WTC11 (cell line): ENCODE data around the gene OR5H15. TPM values are rescaled to one million over a fixed set of nuclear protein-coding genes. Genes with fewer than 3 reads are reported as not detected.

Experiments used
- ATAC-seq: fragments of 200-7000 bp; cut with Tn5 transposase; 2 replicates; pipeline ENCODE4 v1.10.0; 2021; ENCODE audit warnings: mild to moderate bottlenecking, moderate library complexity
- CTCF ChIA-PET: fragments of 300-600 bp; sonication (Branson Sonifier 250); formaldehyde crosslinking; loops from one replicate; lab custom pipeline; 2021; ENCODE audit warnings: antibody characterized with exemption; lab: Charles Lee
- POLR2A ChIA-PET: fragments of 350-600 bp; sonication (Branson Sonifier 250); formaldehyde crosslinking; loops from one replicate; lab custom pipeline; 2021; ENCODE audit warnings: antibody characterized with exemption; lab: Charles Lee
- DNase-seq: peaks from one replicate; pipeline ENCODE4 v3.0.0; 2021; ENCODE audit warnings: low spot score
- H3K27ac Mint-ChIP-seq: 2 replicates; pipeline ENCODE4 v1.8.0; 2021; ENCODE audit warnings: mixed read lengths
- H3K27me3 Mint-ChIP-seq: 2 replicates; pipeline ENCODE4 v1.8.0; 2021; ENCODE audit warnings: low read depth, mild to moderate bottlenecking, moderate library complexity, mixed read lengths
- H3K36me3 Mint-ChIP-seq: 2 replicates; pipeline ENCODE4 v1.8.0; 2021; ENCODE audit warnings: mixed read lengths
- H3K4me1 Mint-ChIP-seq: 2 replicates; pipeline ENCODE4 v1.8.0; 2022; ENCODE audit warnings: mixed read lengths
- H3K4me3 Mint-ChIP-seq: 2 replicates; pipeline ENCODE4 v1.8.0; 2021; ENCODE audit warnings: mild to moderate bottlenecking, moderate library complexity, mixed read lengths
- H3K9me3 Mint-ChIP-seq: 2 replicates; pipeline ENCODE4 v1.8.0; 2021; ENCODE audit warnings: mixed read lengths
- ETV6 ChIP-seq: sonication (generic); formaldehyde crosslinking; IDR thresholded peaks from 2 replicates; pipeline ENCODE4 v1.8.1; 2022; ENCODE audit warnings: mild to moderate bottlenecking, missing genetic modification reagents
- FOXK1 ChIP-seq: sonication (generic); formaldehyde crosslinking; IDR thresholded peaks from 2 replicates; pipeline ENCODE4 v1.8.0; 2022; ENCODE audit warnings: mild to moderate bottlenecking, moderate library complexity, missing genetic modification reagents
- KAT7 ChIP-seq: sonication (generic); formaldehyde crosslinking; IDR thresholded peaks from 2 replicates; pipeline ENCODE4 v1.8.1; 2023; ENCODE audit warnings: missing genetic modification reagents, mild to moderate bottlenecking, borderline replicate concordance
- MXD4 ChIP-seq: fragments of 250-450 bp; sonication (Bioruptor Pico); IDR thresholded peaks from 2 replicates; pipeline ENCODE4 v1.8.0; 2021; ENCODE audit warnings: mild to moderate bottlenecking, moderate library complexity, borderline replicate concordance
- MYBL2 ChIP-seq: sonication (generic); formaldehyde crosslinking; IDR thresholded peaks from 2 replicates; pipeline ENCODE4 v1.8.1; 2023; ENCODE audit warnings: mild to moderate bottlenecking, moderate library complexity, missing genetic modification reagents
- OVOL2 ChIP-seq: fragments of 250-450 bp; sonication (Bioruptor Pico); IDR thresholded peaks from 2 replicates; pipeline ENCODE4 v1.9.0; 2021; ENCODE audit warnings: mild to moderate bottlenecking, borderline replicate concordance
- SMAD3 ChIP-seq: sonication (generic); formaldehyde crosslinking; IDR thresholded peaks from 2 replicates; pipeline ENCODE4 v1.8.0; 2022; ENCODE audit warnings: missing genetic modification reagents, mild to moderate bottlenecking, borderline replicate concordance
- TEAD1 ChIP-seq: sonication (generic); formaldehyde crosslinking; IDR thresholded peaks from 2 replicates; pipeline ENCODE4 v1.8.0; 2022; ENCODE audit warnings: mild to moderate bottlenecking, missing genetic modification reagents
- TEAD4 ChIP-seq: sonication (generic); formaldehyde crosslinking; IDR thresholded peaks from 2 replicates; pipeline ENCODE4 v1.8.0; 2022; ENCODE audit warnings: mild to moderate bottlenecking, missing genetic modification reagents
- ZNF317 ChIP-seq: sonication (generic); formaldehyde crosslinking; IDR thresholded peaks from 2 replicates; pipeline ENCODE4 v1.8.1; 2023; ENCODE audit warnings: low read depth, mild to moderate bottlenecking, moderate library complexity, missing genetic modification reagents, borderline replicate concordance
- total RNA-seq: library from RNA; stranded (reverse); gene quantifications from 3 replicates; pipeline ENCODE4 v1.2.3, GENCODE V29; 2021
- TF ChIP-seq, protein P1 (sequence below): fragments of 250-450 bp; sonication (Bioruptor Pico); IDR thresholded peaks from 2 replicates; pipeline ENCODE4 v2.1.2; 2022; ENCODE audit warnings: mild to moderate bottlenecking, moderate library complexity
- TF ChIP-seq, protein P2 (sequence below): sonication (generic); formaldehyde crosslinking; IDR thresholded peaks from 2 replicates; pipeline ENCODE4 v1.8.0; 2023; ENCODE audit warnings: missing genetic modification reagents
- TF ChIP-seq, protein P3 (sequence below): sonication (generic); formaldehyde crosslinking; IDR thresholded peaks from 2 replicates; pipeline ENCODE4 v1.8.0; 2022; ENCODE audit warnings: mild to moderate bottlenecking, missing genetic modification reagents
- TF ChIP-seq, protein P4 (sequence below): fragments of 250-450 bp; sonication (Bioruptor Pico); conservative IDR thresholded peaks from 2 replicates; pipeline ENCODE4 v1.9.0; 2021; ENCODE audit warnings: mild to moderate bottlenecking
- TF ChIP-seq, protein P5 (sequence below): sonication (generic); formaldehyde crosslinking; conservative IDR thresholded peaks from 2 replicates; pipeline ENCODE4 v1.8.1; 2023; ENCODE audit warnings: mild to moderate bottlenecking, low read depth, missing genetic modification reagents, moderate library complexity
- TF ChIP-seq, protein P6 (sequence below): sonication (generic); formaldehyde crosslinking; IDR thresholded peaks from 2 replicates; pipeline ENCODE4 v1.8.1; 2022; ENCODE audit warnings: low read depth, missing genetic modification reagents, borderline replicate concordance

OR5H15 gene
- total RNA-seq, 1 experiment from 2014 or later, result not detected

DNA sequence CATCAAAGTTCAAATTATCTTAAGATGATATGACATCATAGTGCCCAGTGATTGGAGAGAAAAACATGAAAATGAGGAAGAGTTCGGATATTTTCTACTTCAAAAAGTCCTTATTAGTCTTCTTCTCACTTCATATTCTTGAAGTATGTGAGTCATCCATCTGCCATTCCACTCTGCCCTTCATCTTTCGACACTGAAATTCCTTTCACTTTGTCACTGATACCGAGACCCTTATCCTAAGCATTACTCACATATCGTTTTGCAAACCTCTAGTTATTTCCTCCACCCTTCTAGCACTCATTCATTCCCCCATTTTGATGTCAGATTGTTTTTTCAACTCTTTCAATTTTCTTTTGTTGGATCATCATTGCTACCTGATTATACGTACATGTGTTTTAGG, 15.3 kb upstream of the OR5H15 start:
- Mint-ChIP-seq H3K27me3 (no peaks in the 10 kb centered on the region), H3K4me1 (no peaks in the 10 kb centered on the region), H3K36me3 (peaks cover 4% of the 10 kb centered on the region; the same call in 1 of the 2 replicates), H3K27ac (no peak overlapping the region), H3K9me3 (peaks cover 12% of the 10 kb centered on the region), H3K4me3 (no peak overlapping the region)
- no peak for DNase-seq
- ATAC-seq, result no peak
- CTCF ChIA-PET, result no interaction called here
- TF ChIP-seq, protein P1, sequence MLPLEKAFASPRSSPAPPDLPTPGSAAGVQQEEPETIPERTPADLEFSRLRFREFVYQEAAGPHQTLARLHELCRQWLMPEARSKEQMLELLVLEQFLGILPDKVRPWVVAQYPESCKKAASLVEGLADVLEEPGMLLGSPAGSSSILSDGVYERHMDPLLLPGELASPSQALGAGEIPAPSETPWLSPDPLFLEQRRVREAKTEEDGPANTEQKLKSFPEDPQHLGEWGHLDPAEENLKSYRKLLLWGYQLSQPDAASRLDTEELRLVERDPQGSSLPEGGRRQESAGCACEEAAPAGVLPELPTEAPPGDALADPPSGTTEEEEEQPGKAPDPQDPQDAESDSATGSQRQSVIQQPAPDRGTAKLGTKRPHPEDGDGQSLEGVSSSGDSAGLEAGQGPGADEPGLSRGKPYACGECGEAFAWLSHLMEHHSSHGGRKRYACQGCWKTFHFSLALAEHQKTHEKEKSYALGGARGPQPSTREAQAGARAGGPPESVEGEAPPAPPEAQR, result no peak
- TF ChIP-seq TEAD4 (CRISPR knock-in tag) (no peak), KAT7 (no peak), MYBL2 (CRISPR knock-in tag) (no peak), ETV6 (CRISPR knock-in tag) (no peak), TEAD1 (no peak), FOXK1 (CRISPR knock-in tag) (no peak), OVOL2 (CRISPR knock-in tag) (no peak), MXD4 (CRISPR knock-in tag) (no peak), SMAD3 (CRISPR knock-in tag) (no peak), ZNF317 (no peak)
- TF ChIP-seq, protein P2, sequence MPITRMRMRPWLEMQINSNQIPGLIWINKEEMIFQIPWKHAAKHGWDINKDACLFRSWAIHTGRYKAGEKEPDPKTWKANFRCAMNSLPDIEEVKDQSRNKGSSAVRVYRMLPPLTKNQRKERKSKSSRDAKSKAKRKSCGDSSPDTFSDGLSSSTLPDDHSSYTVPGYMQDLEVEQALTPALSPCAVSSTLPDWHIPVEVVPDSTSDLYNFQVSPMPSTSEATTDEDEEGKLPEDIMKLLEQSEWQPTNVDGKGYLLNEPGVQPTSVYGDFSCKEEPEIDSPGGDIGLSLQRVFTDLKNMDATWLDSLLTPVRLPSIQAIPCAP (CRISPR knock-in tag), result no peak
- TF ChIP-seq, protein P3, sequence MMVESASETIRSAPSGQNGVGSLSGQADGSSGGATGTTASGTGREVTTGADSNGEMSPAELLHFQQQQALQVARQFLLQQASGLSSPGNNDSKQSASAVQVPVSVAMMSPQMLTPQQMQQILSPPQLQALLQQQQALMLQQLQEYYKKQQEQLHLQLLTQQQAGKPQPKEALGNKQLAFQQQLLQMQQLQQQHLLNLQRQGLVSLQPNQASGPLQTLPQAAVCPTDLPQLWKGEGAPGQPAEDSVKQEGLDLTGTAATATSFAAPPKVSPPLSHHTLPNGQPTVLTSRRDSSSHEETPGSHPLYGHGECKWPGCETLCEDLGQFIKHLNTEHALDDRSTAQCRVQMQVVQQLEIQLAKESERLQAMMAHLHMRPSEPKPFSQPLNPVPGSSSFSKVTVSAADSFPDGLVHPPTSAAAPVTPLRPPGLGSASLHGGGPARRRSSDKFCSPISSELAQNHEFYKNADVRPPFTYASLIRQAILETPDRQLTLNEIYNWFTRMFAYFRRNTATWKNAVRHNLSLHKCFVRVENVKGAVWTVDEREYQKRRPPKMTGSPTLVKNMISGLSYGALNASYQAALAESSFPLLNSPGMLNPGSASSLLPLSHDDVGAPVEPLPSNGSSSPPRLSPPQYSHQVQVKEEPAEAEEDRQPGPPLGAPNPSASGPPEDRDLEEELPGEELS, result no peak
- TF ChIP-seq, protein P4, sequence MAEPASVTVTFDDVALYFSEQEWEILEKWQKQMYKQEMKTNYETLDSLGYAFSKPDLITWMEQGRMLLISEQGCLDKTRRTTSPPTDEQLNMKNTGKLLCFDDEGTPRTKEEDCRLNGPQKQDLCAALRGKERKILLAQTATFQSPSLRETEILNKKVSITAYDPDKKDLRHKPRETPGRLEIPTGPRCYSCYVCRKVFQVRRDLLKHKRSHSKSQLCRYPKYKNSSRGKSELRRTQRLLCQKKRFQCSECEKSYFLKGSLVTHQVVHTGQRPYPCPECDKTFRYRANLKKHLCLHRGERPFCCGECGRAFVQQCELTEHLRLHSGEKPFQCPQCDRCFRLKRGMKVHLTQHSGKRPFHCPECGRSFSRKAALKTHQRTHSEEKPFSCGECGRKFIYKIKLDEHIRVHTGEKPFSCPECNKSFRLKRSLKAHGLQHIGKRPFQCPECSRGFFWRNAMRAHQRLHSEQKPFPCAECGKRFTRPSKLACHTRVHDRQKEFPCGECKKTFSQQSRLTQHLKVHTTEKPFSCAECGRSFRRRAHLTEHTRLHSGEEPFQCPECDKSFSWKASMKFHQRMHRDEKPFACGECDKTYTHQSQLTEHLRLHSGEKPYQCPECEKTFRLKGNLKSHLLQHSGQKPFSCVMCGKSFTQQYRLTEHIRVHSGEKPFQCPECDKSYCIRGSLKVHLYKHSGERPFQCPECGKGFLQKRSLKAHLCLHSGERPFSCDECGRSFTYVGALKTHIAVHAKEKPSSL, result no peak
- TF ChIP-seq, protein P5, sequence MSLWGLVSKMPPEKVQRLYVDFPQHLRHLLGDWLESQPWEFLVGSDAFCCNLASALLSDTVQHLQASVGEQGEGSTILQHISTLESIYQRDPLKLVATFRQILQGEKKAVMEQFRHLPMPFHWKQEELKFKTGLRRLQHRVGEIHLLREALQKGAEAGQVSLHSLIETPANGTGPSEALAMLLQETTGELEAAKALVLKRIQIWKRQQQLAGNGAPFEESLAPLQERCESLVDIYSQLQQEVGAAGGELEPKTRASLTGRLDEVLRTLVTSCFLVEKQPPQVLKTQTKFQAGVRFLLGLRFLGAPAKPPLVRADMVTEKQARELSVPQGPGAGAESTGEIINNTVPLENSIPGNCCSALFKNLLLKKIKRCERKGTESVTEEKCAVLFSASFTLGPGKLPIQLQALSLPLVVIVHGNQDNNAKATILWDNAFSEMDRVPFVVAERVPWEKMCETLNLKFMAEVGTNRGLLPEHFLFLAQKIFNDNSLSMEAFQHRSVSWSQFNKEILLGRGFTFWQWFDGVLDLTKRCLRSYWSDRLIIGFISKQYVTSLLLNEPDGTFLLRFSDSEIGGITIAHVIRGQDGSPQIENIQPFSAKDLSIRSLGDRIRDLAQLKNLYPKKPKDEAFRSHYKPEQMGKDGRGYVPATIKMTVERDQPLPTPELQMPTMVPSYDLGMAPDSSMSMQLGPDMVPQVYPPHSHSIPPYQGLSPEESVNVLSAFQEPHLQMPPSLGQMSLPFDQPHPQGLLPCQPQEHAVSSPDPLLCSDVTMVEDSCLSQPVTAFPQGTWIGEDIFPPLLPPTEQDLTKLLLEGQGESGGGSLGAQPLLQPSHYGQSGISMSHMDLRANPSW (CRISPR knock-in tag), result no peak
- TF ChIP-seq, protein P6, sequence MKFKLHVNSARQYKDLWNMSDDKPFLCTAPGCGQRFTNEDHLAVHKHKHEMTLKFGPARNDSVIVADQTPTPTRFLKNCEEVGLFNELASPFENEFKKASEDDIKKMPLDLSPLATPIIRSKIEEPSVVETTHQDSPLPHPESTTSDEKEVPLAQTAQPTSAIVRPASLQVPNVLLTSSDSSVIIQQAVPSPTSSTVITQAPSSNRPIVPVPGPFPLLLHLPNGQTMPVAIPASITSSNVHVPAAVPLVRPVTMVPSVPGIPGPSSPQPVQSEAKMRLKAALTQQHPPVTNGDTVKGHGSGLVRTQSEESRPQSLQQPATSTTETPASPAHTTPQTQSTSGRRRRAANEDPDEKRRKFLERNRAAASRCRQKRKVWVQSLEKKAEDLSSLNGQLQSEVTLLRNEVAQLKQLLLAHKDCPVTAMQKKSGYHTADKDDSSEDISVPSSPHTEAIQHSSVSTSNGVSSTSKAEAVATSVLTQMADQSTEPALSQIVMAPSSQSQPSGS (CRISPR knock-in tag), result no peak
- POLR2A ChIA-PET, result no interaction called here
